Erythroblast (primary cell): Measurements from ENCODE around the gene SH3BGRL3.

ENCODE experiments used
- GATA1 ChIP-seq: IDR thresholded peaks from 2 replicates; pipeline ENCODE4 v1.6.1; 2011; ENCODE audit warnings: low read depth, mild to moderate bottlenecking, control low read depth, low read length, moderate library complexity
- POLR2A ChIP-seq: IDR thresholded peaks from 2 replicates; pipeline ENCODE4 v1.6.1; 2011; ENCODE audit warnings: mild to moderate bottlenecking, low read length

- TF ChIP-seq GATA1: no peak
- peak; percentile 61 for TF ChIP-seq POLR2A
Measured at GRCh38 chr1:26288311-26288941, 8.5 kb downstream of the SH3BGRL3 start.
